ENCODE results near the gene ACADS. TPM values are rescaled to one million over a fixed set of nuclear protein-coding genes. Genes with fewer than 3 reads are reported as not detected.

ACADS gene
- total and polyA plus RNA-seq, 9 of the 15 experiments (the other 6 are each of a cell fraction or from before 2014, with no cell fraction given) = 0.06 to 20.3 (median 8.8) TPM

DNA sequence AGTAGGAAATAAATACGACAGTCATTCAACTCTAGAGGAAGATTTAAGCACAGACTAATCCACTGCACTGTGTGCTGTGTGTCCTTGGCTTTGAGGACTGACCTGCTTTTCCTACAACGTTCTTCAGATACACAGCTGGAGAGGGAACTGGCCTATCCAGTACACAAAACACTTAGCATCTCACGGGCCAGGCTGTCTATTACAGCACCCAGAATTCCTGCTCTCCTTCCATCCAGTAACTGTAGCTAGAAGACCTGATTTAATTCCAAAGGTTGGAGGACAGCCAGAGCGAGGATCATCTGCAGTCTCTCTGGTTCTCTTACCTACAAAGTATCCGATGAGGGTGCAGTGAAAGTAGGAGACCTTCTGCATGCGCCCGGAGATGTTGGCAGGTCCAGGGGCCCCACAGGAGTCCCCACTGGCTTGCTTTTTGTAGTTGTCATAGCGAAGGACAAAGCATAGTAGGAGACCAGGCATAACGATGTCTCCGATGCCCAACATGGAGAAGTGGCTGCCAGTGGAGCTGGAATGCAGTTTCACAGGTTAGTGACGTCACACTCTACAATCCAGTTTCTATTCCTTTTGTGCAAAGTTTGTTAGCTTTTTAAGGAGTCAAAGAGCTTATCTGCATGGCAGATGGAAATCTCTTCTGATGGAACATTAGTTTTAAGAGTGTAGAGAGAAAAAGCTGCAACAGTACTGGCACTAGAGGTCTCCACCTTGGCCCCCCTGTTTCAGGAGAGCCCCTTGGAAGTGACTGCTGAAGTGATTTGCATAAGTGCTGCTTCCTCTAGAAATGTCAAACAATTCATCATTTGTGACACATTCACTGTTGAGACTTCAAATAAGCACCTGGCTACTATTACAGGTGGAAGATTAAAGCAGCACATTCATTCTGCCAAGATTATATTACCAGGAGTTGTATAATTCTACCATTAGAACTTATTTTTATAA is 41.7 kb downstream of the ACADS start:
- Histone ChIP-seq H2AFZ (ENCODE audit: low read depth, low read length) (no peak overlapping the region), H3K4me2 (ENCODE audit: insufficient read depth, low read length) (no peak overlapping the region), H3K9ac (ENCODE audit: insufficient read depth in 1 of 2, low read depth in 2 of 2, low read length in 2 of 2) (no peak overlapping the region), H3K27me3 (ENCODE audit: control insufficient read depth in 2 of 2, insufficient read depth in 2 of 2, low read length in 2 of 2) (no peaks in the 10 kb centered on the region), H3K27ac (ENCODE audit: extremely low read depth, low read depth, low read length) (no peak overlapping the region), H4K20me1 (replicated peaks; ENCODE audit: control insufficient read depth, insufficient read depth, low read length) (no peaks in the 10 kb centered on the region), H3K9me3 (replicated peaks; ENCODE audit: control insufficient read depth, insufficient read depth, low read depth, low read length) (no peaks in the 10 kb centered on the region), H3K9me1 (ENCODE audit: control insufficient read depth, insufficient read depth, low read length) (no peaks in the 10 kb centered on the region), H3K79me2 (ENCODE audit: control insufficient read depth, insufficient read depth, low read length) (no peaks in the 10 kb centered on the region), H3K4me1 (replicated peaks in 1 of 2; ENCODE audit: control insufficient read depth in 2 of 2, insufficient read depth in 2 of 2, low read length in 2 of 2) (peaks cover 0 to 5% of the 10 kb centered on the region in 2 experiments; a peak in 2 of 5 replicates), H3K36me3 (ENCODE audit: control insufficient read depth, insufficient read depth, low read length) (peaks cover 45% of the 10 kb centered on the region), H3K4me3 (no peak overlapping the region)
- ATAC-seq (no peak), FAIRE-seq (no peak), DNase-seq (ENCODE audit: extremely low read depth in 1 of 4, low spot score in 3 of 4) (no peak)
- intact Hi-C loops (cut with micrococcal nuclease) (no loop called here), in situ Hi-C loops (cut with MboI) (no loop called here)
- WGBS (ENCODE audit: insufficient coverage, low coverage, missing lambda C conversion rate) = 85% methylated on average over 11 of the region's 11 CpGs
- BruUV-seq (replicated peaks) = no TSS peak
- POLR2A ChIA-PET = interaction anchor here (0.6 kb wide), 1 partner anchor 215 kb away, joined by 4 read pairs; no protein-coding TSS in a partner anchor
- CTCF ChIA-PET (ENCODE audit: low intra/inter-chr PET ratio) = interaction anchor here (0.6 kb wide), 1 partner anchor 400 kb away, joined by 4 read pairs; no protein-coding TSS in a partner anchor
- TF ChIP-seq E2F3 (CRISPR knock-in tag; IDR thresholded peaks at IDR 0.05) (no peak), ZNF354B (CRISPR knock-in tag; IDR thresholded peaks at IDR 0.05) (no peak), RFX7 (CRISPR knock-in tag; IDR thresholded peaks at IDR 0.05) (no peak), ELF1 (tag; IDR thresholded peaks at IDR 0.05) (no peak), ZKSCAN8 (CRISPR knock-in tag; IDR thresholded peaks at IDR 0.05) (no peak), TBL1XR1 (IDR thresholded peaks at IDR 0.05; ENCODE audit: low read length in 2 of 2) (no peak), PHF20 (IDR thresholded peaks at IDR 0.05; ENCODE audit: partially characterized antibody) (no peak), TAF9B (IDR thresholded peaks at IDR 0.05; ENCODE audit: partially characterized antibody) (no peak), NCOA2 (IDR thresholded peaks at IDR 0.05; ENCODE audit: partially characterized antibody in 2 of 2) (no peak), ZNF133 (CRISPR knock-in tag; IDR thresholded peaks at IDR 0.05) (no peak), TEAD1 (CRISPR knock-in tag; IDR thresholded peaks at IDR 0.05) (no peak)
- TF ChIP-seq, protein P1, sequence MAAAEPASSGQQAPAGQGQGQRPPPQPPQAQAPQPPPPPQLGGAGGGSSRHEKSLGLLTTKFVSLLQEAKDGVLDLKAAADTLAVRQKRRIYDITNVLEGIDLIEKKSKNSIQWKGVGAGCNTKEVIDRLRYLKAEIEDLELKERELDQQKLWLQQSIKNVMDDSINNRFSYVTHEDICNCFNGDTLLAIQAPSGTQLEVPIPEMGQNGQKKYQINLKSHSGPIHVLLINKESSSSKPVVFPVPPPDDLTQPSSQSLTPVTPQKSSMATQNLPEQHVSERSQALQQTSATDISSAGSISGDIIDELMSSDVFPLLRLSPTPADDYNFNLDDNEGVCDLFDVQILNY (CRISPR knock-in tag; IDR thresholded peaks at IDR 0.05) = no peak
- TF ChIP-seq, protein P2, sequence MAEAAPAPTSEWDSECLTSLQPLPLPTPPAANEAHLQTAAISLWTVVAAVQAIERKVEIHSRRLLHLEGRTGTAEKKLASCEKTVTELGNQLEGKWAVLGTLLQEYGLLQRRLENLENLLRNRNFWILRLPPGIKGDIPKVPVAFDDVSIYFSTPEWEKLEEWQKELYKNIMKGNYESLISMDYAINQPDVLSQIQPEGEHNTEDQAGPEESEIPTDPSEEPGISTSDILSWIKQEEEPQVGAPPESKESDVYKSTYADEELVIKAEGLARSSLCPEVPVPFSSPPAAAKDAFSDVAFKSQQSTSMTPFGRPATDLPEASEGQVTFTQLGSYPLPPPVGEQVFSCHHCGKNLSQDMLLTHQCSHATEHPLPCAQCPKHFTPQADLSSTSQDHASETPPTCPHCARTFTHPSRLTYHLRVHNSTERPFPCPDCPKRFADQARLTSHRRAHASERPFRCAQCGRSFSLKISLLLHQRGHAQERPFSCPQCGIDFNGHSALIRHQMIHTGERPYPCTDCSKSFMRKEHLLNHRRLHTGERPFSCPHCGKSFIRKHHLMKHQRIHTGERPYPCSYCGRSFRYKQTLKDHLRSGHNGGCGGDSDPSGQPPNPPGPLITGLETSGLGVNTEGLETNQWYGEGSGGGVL (CRISPR knock-in tag; IDR thresholded peaks at IDR 0.05) = no peak
- TF ChIP-seq, protein P3, sequence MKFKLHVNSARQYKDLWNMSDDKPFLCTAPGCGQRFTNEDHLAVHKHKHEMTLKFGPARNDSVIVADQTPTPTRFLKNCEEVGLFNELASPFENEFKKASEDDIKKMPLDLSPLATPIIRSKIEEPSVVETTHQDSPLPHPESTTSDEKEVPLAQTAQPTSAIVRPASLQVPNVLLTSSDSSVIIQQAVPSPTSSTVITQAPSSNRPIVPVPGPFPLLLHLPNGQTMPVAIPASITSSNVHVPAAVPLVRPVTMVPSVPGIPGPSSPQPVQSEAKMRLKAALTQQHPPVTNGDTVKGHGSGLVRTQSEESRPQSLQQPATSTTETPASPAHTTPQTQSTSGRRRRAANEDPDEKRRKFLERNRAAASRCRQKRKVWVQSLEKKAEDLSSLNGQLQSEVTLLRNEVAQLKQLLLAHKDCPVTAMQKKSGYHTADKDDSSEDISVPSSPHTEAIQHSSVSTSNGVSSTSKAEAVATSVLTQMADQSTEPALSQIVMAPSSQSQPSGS (CRISPR knock-in tag; IDR thresholded peaks at IDR 0.05) = no peak

Measured in K562 (cell line).